PC-9 (cell line): Measurements from ENCODE around the gene TGFBR2.

Source experiments
- EZH2 ChIP-seq: fragments of 200-600 bp; sonication (generic); IDR thresholded peaks from 2 replicates; pipeline ENCODE4 v1.8.0; 2017; ENCODE audit warnings: antibody characterized with exemption, low read depth
- TF ChIP-seq, protein P1 (sequence below): fragments of 200-600 bp; sonication (generic); conservative IDR thresholded peaks from 2 replicates; pipeline ENCODE4 v1.6.1; 2017; ENCODE audit warnings: mixed run types, antibody characterized with exemption, mild to moderate bottlenecking, moderate library complexity

DNA sequence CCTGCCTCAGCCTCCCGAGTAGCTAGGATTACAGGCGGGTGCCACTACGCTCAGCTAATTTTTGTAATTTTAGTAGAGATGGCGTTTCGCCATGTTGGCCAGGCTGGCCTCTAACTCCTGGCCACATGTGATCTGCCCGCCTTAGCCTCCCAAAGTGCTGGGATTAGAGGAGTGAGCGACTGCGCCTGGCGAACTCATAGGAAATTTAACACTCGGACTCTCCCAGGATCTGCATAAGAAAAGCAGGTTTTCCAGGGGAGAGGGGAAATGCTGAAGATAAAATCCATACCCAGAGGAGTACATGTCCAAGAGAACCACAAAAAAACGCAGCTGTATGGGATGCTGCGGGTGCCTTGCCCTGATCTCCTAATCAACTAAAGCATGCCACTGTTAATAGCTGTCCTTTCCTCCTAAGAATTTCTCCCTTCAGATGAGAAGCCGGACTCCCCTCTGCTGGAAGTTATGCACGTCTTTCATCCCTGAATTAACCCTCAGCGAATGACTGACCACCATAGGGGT, 25.3 kb upstream of the TGFBR2 start:
- no peak for TF ChIP-seq EZH2
- TF ChIP-seq, protein P1, sequence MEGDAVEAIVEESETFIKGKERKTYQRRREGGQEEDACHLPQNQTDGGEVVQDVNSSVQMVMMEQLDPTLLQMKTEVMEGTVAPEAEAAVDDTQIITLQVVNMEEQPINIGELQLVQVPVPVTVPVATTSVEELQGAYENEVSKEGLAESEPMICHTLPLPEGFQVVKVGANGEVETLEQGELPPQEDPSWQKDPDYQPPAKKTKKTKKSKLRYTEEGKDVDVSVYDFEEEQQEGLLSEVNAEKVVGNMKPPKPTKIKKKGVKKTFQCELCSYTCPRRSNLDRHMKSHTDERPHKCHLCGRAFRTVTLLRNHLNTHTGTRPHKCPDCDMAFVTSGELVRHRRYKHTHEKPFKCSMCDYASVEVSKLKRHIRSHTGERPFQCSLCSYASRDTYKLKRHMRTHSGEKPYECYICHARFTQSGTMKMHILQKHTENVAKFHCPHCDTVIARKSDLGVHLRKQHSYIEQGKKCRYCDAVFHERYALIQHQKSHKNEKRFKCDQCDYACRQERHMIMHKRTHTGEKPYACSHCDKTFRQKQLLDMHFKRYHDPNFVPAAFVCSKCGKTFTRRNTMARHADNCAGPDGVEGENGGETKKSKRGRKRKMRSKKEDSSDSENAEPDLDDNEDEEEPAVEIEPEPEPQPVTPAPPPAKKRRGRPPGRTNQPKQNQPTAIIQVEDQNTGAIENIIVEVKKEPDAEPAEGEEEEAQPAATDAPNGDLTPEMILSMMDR, result no peak
